K562 (cell line): ENCODE data around the gene ZNF565. TPM values are rescaled to one million over a fixed set of nuclear protein-coding genes. Genes with fewer than 3 reads are reported as not detected.

Experiments used
- BMI1 ChIP-seq: fragments of 150-350 bp; IDR thresholded peaks from 2 replicates; pipeline ENCODE4 v1.6.1; 2014; ENCODE audit warnings: low read length
- CREM ChIP-seq: IDR thresholded peaks from 2 replicates; pipeline ENCODE4 v1.6.1; 2014; ENCODE audit warnings: antibody characterized with exemption, low read depth
- HDAC3 ChIP-seq: fragments of 450-650 bp; IDR thresholded peaks from 2 replicates; pipeline ENCODE4 v1.6.1; 2018; ENCODE audit warnings: borderline replicate concordance, mild to moderate bottlenecking, moderate library complexity; ENCODE audit not compliant: partially characterized antibody
- HEY1 ChIP-seq: fragments of 250-450 bp; sonication (Bioruptor Pico); IDR thresholded peaks from 2 replicates; pipeline ENCODE4 v1.5.0; 2020; ENCODE audit warnings: mild to moderate bottlenecking, moderate library complexity, borderline replicate concordance
- JUNB ChIP-seq: fragments of 450-650 bp; formaldehyde crosslinking; conservative IDR thresholded peaks from 2 replicates; pipeline ENCODE4 v1.4.0; 2020; ENCODE audit warnings: mild to moderate bottlenecking
- KDM4B ChIP-seq, 2 experiments: fragments of 450-650 bp in 1 of 2; sonication (generic) in 1 of 2; IDR thresholded peaks; 2 replicates each; pipeline ENCODE4 v1.6.1; 2016 to 2017; ENCODE audit warnings: borderline replicate concordance in 2 of 2, antibody characterized with exemption in 1 of 2, low read depth in 1 of 2, mild to moderate bottlenecking in 1 of 2
- KLF16 ChIP-seq: IDR thresholded peaks from 2 replicates; pipeline ENCODE4 v1.6.1; 2016; ENCODE audit warnings: antibody characterized with exemption
- KLF6 ChIP-seq: fragments of 250-450 bp; sonication (Bioruptor Pico); IDR thresholded peaks from 2 replicates; pipeline ENCODE4 v1.4.0; 2020; ENCODE audit warnings: mild to moderate bottlenecking, moderate library complexity, borderline replicate concordance
- LCOR ChIP-seq: sonication (generic); formaldehyde crosslinking; IDR thresholded peaks from 2 replicates; pipeline ENCODE4 v1.8.0; 2022; ENCODE audit warnings: mild to moderate bottlenecking, missing genetic modification reagents
- MED1 ChIP-seq: sonication (generic); formaldehyde crosslinking; IDR thresholded peaks from 2 replicates; pipeline ENCODE4 v1.8.1; 2023; ENCODE audit warnings: missing genetic modification reagents, borderline replicate concordance
- NCOA4 ChIP-seq: fragments of 450-650 bp; IDR thresholded peaks from 2 replicates; pipeline ENCODE4 v1.6.1; 2018; ENCODE audit warnings: mild to moderate bottlenecking; ENCODE audit not compliant: partially characterized antibody
- NCOR1 ChIP-seq: fragments of 450-650 bp; IDR thresholded peaks from 2 replicates; pipeline ENCODE4 v1.6.1; 2016; ENCODE audit warnings: mild to moderate bottlenecking, moderate library complexity
- OTX1 ChIP-seq: fragments of 450-650 bp; formaldehyde crosslinking; IDR thresholded peaks from 2 replicates; pipeline ENCODE4 v1.4.0; 2022; ENCODE audit warnings: mild to moderate bottlenecking
- RHOXF2B ChIP-seq: fragments of 250-450 bp; sonication (Bioruptor Pico); conservative IDR thresholded peaks from 2 replicates; pipeline ENCODE4 v1.5.1; 2021
- ZNF311 ChIP-seq: fragments of 250-450 bp; sonication (Bioruptor Pico); IDR thresholded peaks from 2 replicates; pipeline ENCODE4 v1.4.0; 2020; ENCODE audit warnings: mild to moderate bottlenecking, moderate library complexity
- ZNF354B ChIP-seq: fragments of 250-450 bp; sonication (Bioruptor Pico); IDR thresholded peaks from 2 replicates; pipeline ENCODE4 v1.4.0; 2020
- polyA plus RNA-seq, 8 experiments: library from polyadenylated mRNA; depleted of rRNA in 4 of 8; stranded (reverse) in 5 of 8; unstranded in 3 of 8; fragments of >200 nt; fragmentation: Nextera tagmentation in 2 of 8; fragmentation: Illumina TruSeq in 1 of 8; extraction: Ambion mirVana in 2 of 8; extraction: Trizol in 1 of 8; gene quantifications; 2 replicates each; pipeline versions ENCODE4 v1.2.1 to v1.2.3, GENCODE V29; 2011 to 2014; ENCODE audit warnings: inconsistent platforms in 1 of 8, missing spikeins in 1 of 8
- total RNA-seq, 7 experiments: library from RNA; depleted of rRNA in 6 of 7; stranded (reverse); fragments of >200 nt in 6 of 7; fragmentation: Illumina TruSeq in 2 of 7; extraction: Trizol in 2 of 7; gene quantifications; 2 replicates each; pipeline versions ENCODE4 v1.2.1 to v1.2.3, GENCODE V29; 2011 to 2021; ENCODE audit warnings: low replicate concordance in 1 of 7
- TF ChIP-seq, protein P1 (sequence below): IDR thresholded peaks from 2 replicates; pipeline ENCODE4 v1.6.1; 2016; ENCODE audit warnings: missing genetic modification characterization, missing compliant biosample characterization
- TF ChIP-seq, protein P2 (sequence below): sonication (generic); formaldehyde crosslinking; IDR thresholded peaks from 2 replicates; pipeline ENCODE4 v1.8.1; 2023; ENCODE audit warnings: mild to moderate bottlenecking, missing genetic modification reagents
- TF ChIP-seq, protein P3 (sequence below): fragments of 250-450 bp; sonication (Bioruptor Pico); IDR thresholded peaks from 2 replicates; pipeline ENCODE4 v1.5.0; 2022; ENCODE audit warnings: mild to moderate bottlenecking
- TF ChIP-seq, protein P4 (sequence below): fragments of 250-450 bp; sonication (Bioruptor Pico); IDR thresholded peaks from 2 replicates; pipeline ENCODE4 v1.9.0; 2021; ENCODE audit warnings: mild to moderate bottlenecking
- TF ChIP-seq, protein P5 (sequence below): fragments of 250-450 bp; sonication (Bioruptor Pico); IDR thresholded peaks from 2 replicates; pipeline ENCODE4 v1.5.1; 2021; ENCODE audit warnings: mild to moderate bottlenecking

ZNF565 gene
- total and polyA plus RNA-seq, 9 of the 15 experiments (the other 6 are each of a cell fraction or from before 2014, with no cell fraction given), result 1.3 to 3.2 (median 2.6) TPM

DNA sequence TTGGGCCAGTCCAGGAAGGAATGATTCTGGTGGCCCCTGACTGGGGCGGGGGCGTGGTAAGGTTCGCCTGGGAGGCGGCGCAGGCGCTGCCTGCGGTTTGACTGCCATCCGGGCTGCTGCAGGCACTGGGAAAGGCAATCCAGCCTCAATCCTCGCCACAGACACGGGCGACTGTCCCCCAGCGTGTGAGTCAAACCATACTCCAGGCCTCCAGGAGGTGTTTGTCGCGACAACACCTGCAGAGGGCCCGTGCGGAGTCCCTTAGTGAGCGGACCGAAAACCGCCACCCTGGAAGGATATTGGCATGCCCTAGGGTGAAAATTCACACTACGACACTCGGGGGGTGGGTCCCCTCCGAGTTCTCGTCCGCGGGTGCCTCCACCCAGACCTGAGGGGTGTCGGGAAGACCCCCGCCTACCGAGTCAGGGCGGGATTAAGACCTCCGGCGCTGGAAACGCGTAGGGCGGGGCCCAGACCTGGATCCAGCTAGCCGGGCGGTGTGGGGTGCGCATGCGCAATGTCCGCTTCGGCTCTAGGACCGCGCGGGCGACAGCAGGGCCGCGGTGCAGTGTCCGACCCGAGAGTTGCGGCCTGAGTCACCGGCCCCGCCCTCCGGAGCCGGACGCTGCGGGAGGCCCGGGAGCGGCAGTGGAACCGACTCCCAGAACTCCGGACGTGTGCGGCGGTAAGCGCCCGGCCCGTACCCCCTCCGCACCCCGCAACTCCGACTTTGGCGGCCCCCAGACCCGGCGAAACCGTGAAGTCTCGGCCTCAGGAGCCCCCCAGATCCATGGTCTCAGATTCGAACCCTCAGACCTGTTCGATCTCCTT lies 74.8 kb downstream of the ZNF565 start, which contains the start of gene CAPNS1 (continued):
- TF ChIP-seq, protein P1, sequence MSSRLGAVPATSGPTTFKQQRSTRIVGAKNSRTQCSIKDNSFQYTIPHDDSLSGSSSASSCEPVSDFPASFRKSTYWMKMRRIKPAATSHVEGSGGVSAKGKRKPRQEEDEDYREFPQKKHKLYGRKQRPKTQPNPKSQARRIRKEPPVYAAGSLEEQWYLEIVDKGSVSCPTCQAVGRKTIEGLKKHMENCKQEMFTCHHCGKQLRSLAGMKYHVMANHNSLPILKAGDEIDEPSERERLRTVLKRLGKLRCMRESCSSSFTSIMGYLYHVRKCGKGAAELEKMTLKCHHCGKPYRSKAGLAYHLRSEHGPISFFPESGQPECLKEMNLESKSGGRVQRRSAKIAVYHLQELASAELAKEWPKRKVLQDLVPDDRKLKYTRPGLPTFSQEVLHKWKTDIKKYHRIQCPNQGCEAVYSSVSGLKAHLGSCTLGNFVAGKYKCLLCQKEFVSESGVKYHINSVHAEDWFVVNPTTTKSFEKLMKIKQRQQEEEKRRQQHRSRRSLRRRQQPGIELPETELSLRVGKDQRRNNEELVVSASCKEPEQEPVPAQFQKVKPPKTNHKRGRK (tag), result no peak
- TF ChIP-seq, protein P2, sequence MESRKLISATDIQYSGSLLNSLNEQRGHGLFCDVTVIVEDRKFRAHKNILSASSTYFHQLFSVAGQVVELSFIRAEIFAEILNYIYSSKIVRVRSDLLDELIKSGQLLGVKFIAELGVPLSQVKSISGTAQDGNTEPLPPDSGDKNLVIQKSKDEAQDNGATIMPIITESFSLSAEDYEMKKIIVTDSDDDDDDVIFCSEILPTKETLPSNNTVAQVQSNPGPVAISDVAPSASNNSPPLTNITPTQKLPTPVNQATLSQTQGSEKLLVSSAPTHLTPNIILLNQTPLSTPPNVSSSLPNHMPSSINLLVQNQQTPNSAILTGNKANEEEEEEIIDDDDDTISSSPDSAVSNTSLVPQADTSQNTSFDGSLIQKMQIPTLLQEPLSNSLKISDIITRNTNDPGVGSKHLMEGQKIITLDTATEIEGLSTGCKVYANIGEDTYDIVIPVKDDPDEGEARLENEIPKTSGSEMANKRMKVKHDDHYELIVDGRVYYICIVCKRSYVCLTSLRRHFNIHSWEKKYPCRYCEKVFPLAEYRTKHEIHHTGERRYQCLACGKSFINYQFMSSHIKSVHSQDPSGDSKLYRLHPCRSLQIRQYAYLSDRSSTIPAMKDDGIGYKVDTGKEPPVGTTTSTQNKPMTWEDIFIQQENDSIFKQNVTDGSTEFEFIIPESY (CRISPR knock-in tag), result peak; percentile 54; the same call in 1 of the 2 replicates
- no peak for TF ChIP-seq BMI1
- TF ChIP-seq CREM, result peak; percentile 81
- no peak for TF ChIP-seq NCOR1
- TF ChIP-seq JUNB (CRISPR knock-in tag), result 0 out of 2 replicates have a peak, but pooled peaks have one; percentile 10
- no peak for TF ChIP-seq ZNF311 (CRISPR knock-in tag)
- no peak for TF ChIP-seq ZNF354B (CRISPR knock-in tag)
- TF ChIP-seq RHOXF2B (CRISPR knock-in tag), result no peak
- no peak for TF ChIP-seq HDAC3
- TF ChIP-seq KLF16, result no peak
- TF ChIP-seq, protein P3, sequence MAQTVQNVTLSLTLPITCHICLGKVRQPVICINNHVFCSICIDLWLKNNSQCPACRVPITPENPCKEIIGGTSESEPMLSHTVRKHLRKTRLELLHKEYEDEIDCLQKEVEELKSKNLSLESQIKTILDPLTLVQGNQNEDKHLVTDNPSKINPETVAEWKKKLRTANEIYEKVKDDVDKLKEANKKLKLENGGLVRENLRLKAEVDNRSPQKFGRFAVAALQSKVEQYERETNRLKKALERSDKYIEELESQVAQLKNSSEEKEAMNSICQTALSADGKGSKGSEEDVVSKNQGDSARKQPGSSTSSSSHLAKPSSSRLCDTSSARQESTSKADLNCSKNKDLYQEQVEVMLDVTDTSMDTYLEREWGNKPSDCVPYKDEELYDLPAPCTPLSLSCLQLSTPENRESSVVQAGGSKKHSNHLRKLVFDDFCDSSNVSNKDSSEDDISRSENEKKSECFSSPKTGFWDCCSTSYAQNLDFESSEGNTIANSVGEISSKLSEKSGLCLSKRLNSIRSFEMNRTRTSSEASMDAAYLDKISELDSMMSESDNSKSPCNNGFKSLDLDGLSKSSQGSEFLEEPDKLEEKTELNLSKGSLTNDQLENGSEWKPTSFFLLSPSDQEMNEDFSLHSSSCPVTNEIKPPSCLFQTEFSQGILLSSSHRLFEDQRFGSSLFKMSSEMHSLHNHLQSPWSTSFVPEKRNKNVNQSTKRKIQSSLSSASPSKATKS (CRISPR knock-in tag), result no peak
- TF ChIP-seq HEY1 (CRISPR knock-in tag), result no peak
- TF ChIP-seq KDM4B (IDR thresholded peaks at IDR 0.05; ENCODE audit: borderline replicate concordance in 2 of 2, low read depth in 1 of 2), result peak in 1 of 2 experiments; percentile 40; a peak in 1 of 4 replicates
- TF ChIP-seq NCOA4, result no peak
- TF ChIP-seq, protein P4, sequence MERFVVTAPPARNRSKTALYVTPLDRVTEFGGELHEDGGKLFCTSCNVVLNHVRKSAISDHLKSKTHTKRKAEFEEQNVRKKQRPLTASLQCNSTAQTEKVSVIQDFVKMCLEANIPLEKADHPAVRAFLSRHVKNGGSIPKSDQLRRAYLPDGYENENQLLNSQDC, result no peak; the same call in 1 of the 2 replicates
- TF ChIP-seq, protein P5, sequence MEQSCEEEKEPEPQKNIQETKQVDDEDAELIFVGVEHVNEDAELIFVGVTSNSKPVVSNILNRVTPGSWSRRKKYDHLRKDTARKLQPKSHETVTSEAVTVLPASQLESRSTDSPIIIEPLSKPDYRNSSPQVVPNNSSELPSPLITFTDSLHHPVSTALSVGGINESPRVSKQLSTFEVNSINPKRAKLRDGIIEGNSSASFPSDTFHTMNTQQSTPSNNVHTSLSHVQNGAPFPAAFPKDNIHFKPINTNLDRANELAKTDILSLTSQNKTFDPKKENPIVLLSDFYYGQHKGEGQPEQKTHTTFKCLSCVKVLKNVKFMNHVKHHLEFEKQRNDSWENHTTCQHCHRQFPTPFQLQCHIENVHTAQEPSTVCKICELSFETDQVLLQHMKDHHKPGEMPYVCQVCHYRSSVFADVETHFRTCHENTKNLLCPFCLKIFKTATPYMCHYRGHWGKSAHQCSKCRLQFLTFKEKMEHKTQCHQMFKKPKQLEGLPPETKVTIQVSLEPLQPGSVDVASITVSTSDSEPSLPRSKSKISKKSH, result no peak
- TF ChIP-seq KLF6 (CRISPR knock-in tag), result peak; percentile 60; the same call in 1 of the 2 replicates
- no peak; the same call in none of the 2 replicates for TF ChIP-seq LCOR
- no peak for TF ChIP-seq MED1 (CRISPR knock-in tag)
- no peak for TF ChIP-seq OTX1 (CRISPR knock-in tag)
